A204.1 (cell line): Measurements from ENCODE around the gene SPRYD3.
"Not testable (repeated sequence)": the region's sequence is repeated elsewhere in the genome, so short reads cannot be mapped to it uniquely, and the experiment has no call there.

Experiments
- FAIRE-seq: peaks from 2 replicates; lab custom pipeline; 2012; peaks lifted over from hg19 to GRCh38; lab: Jason Lieb, UNC

The SPRYD3 gene

DNA sequence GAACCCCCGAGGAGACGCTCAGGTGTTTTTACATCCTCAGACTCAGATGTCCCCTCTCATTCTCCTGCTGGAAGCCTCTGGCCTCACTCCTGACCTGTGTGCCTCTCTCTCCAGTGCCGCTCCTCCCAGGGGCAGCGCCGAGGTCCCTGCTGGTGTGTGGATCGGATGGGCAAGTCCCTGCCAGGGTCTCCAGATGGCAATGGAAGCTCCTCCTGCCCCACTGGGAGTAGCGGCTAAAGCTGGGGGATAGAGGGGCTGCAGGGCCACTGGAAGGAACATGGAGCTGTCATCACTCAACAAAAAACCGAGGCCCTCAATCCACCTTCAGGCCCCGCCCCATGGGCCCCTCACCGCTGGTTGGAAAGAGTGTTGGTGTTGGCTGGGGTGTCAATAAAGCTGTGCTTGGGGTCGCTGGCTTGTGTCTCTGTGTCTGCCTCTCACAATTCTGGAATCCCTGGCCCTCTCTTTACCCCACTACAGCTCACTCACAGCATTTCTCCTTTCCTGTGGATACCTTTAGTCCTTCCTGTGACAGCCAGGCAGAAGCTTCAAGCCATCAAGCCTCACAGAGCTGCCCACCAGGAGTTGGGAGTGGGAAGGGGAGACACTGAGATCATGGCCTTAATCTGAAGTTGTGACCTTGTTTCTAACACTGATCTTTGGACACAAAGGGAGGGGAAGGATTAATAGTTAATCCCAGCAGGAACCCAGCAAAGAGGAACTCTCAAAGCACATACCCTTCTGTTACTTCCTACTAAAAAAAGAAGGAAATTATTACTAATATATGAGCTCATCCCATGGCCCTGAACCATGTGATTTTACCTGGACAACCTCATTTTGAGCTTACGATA is 23.0 kb upstream of the SPRYD3 start:
- FAIRE-seq, result no peak

DNA sequence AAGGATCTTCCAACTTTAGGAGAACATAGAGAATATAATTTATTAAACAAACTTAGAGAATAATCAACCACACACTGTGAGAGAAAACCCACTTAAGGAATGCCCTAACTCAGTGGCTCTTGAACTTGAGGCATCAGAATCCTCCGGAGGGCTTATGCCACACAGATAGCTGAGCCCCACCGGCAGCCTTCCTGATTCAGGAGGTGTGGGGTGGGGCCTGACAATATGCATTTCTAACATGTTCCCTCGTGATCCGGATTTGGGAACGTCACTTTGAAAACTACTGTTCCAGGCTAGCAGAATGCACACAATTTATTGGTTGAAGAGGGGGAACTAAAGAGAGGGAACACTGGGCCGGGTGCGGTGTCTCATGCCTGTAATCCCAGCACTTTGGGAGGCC is 22.1 kb upstream of the SPRYD3 start:
- FAIRE-seq, result no peak

DNA sequence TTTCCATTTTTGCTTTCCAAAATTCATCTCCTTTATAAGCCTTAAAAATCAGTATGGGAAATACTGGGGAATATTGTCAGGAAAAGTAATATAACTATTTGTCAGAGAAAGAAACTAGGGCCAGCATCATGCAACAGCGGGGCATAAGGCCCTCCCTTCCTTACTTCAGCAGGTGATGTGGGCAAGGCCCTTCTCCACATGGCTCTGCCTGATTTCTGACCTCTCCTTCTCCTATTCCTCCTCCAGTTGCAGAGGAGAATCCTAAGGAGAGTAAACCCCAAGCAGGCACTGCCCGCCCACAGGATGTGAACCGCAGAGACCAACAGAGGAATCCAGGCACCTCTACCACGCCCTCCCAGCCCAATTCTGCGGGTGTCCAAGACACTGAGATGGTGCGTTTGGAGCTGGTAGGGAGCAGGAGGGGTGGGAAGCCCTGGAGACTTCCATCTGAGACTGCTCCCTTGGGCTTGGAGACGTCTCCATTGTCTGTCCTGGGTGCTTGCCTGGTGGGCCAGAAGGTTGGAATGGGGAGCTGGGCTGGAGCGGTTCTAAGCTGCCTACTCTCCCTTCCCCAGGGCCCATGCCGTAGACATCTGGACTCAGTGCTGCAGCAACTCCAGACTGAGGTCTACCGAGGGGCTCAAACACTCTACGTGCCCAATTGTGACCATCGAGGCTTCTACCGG is 21.4 kb upstream of the SPRYD3 start:
- FAIRE-seq, result no peak

DNA sequence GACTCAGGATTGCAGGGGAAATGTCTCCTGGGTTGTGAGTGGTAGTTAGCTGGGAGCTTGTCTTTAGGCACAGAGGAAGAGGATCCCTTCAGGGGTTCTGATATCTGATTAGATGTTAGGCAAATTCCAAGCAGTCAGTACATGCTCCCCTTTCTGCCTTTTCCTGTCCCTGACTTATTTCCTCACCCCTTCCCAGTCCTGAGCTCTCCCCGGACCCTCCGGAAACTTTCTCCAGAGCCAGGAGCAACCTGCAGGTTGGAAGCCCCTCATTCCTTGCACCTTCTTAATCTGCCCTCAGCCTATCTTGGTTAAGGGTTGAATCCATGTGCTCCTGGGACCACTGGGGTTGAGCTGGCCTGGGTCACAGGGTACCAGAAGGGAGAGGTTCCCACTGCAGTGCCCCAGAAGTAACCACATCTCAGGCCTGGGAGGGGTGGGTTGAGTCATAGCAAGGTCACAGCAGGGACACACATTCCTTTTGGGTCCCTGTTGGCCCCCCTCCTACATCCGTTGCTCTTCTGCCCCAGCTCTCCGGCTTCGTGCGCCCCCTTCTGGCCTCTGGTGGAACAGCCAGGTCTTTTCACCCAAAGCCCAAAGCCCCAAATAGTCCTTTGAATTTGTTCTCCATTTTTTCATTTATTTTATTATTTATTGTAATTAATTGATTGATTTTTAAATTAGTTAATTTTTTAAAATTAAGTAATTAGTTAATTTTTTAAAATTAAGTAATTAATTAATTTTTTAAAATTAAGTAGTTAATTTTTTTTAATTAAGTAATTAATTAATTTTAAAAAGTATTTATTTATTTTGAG is 20.1 kb upstream of the SPRYD3 start:
- peak; percentile 99 for FAIRE-seq

DNA sequence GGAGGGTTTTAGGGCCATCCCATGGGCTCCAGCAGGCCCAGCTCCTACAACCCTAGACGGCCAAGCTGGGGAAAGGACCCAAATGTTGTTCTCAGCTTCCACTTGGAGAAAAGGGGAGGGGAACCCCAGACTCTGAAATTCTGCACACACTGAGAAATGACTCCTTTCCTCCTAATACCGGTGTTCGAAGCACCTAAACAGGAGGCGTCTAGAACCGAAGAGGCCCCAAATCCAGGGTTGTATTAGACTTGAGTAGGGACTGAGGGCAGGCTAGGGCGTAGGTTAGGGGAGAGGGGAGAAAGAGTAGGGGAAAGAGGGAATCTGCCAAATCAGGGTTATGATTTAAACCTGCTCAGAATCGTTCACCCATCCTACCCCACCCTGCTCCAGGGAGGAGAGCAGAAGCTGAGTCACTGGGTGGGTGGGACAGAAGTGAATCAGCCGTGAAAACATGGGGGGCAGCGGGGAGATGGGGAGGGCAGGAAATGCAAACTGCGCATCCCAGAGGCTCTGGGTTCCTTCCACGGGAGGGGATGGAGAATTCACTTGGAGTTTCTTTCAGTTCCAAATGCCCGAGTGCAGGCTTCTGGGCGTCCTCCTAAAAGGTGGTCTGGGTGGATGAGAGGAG is 19.3 kb upstream of the SPRYD3 start:
- FAIRE-seq, result no peak

DNA sequence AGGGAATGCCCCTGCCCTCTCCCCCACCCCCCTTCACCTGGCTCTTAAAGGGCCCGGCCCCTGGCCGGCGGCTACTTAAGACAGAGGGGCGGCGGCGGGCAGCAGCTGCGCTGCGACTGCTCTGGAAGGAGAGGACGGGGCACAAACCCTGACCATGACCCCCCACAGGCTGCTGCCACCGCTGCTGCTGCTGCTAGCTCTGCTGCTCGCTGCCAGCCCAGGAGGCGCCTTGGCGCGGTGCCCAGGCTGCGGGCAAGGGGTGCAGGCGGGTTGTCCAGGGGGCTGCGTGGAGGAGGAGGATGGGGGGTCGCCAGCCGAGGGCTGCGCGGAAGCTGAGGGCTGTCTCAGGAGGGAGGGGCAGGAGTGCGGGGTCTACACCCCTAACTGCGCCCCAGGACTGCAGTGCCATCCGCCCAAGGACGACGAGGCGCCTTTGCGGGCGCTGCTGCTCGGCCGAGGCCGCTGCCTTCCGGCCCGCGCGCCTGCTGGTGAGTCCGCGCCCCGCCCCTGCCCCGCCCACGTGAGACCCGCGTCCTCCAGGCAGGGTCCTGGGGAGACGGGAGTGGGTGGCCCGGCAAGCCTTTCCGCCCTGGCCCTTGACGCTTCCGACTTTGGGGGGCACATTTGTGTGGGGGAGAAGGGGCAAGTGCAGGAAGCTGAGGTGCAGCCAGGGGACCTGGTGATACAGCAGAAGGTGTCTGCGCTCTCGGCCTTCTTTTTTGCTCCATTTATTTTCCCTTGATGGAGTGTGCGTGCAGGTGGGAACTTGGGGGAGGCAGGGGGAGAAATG is 18.6 kb upstream of the SPRYD3 start, which contains the start of gene IGFBP6:
Gene IGFBP6 (plus strand): TSS at position 104 of the 790 bp plus-strand sequence. CDS start 51 bp downstream, at position 155.
- no peak for FAIRE-seq

DNA sequence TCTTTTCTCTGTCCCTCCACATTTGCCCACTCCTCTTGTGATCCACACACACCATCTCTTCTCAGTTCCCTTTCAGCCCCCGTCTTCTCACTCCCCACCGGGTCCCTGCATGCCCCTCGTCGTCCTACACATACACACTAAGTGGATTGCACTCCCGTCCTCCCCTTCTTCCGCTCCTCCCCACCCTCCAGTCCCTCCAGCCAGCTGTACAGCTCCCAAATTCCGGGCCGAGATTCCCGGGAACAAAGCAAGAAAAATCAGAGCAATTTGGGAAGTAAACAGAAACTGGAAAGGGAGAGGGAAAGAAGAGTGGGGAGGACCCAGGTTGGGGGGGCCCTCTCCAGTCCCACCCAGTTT is 18.0 kb upstream of the SPRYD3 start:
- FAIRE-seq, result no peak

DNA sequence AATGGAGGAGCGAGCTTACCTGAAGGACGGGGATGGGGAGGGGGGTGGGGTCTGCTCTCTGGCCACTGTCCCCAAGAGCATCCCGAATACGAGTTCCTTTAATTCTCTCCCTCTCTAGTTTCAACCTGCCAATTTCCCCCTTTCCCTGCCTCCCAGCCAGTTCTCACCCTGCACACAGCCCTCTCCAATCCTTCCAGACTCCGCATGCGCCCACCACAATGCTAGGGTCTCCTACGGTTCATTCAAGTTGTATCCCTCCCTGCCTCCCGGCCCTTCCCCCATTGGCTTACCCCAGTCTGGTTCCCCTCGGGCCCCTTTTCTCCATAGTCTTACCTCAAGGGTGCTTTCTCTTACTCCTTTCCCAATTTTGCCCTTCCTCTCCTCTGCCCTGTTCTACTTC is 17.6 kb upstream of the SPRYD3 start:
- FAIRE-seq, result no peak

DNA sequence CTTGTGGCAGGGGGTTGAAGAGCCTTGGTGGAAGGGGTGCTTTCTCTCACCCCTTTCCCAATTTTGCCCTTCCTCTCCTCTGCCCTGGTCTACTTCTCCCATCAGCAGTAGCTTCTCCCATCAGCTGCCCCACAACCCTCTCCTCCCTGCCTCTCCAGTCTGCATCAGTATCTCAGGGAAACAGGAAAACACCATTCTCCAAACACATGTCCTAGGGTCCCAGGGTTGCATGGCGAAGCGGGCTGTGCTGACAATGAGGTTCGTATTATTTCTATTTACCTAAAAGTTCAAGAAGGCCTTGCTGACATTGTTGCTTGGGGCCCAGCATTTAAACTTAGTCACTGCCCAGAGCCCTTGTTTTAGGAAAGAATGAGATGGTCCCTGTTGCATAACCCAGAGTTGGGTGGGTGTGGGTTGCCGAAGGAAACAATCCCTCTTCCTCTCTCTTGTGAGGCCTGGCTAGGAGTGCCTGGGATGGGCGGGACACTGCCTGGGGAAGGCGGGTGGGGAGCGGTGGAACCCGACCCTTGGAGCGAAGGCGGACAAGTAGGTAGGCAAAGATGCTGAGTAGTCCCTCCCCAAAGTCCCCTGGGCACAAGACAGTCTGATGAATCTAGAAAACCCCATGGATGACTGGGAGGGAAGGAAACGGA is 17.0 kb upstream of the SPRYD3 start:
- no peak for FAIRE-seq

DNA sequence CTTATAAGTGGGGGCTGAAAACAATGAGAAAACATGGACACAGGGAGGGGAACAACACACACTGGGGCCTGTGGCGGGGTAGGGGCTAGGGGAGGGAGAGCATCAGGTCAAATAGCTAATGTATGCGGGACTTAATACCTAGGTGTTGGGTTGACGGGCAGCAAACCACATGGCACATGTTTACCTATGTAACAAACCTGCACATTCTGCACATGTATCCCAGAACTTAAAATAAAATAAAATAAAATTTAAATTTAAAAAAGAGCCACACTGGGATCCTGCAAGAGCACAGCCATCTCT is 16.4 kb upstream of the SPRYD3 start:
- not testable (repeated sequence) for FAIRE-seq

DNA sequence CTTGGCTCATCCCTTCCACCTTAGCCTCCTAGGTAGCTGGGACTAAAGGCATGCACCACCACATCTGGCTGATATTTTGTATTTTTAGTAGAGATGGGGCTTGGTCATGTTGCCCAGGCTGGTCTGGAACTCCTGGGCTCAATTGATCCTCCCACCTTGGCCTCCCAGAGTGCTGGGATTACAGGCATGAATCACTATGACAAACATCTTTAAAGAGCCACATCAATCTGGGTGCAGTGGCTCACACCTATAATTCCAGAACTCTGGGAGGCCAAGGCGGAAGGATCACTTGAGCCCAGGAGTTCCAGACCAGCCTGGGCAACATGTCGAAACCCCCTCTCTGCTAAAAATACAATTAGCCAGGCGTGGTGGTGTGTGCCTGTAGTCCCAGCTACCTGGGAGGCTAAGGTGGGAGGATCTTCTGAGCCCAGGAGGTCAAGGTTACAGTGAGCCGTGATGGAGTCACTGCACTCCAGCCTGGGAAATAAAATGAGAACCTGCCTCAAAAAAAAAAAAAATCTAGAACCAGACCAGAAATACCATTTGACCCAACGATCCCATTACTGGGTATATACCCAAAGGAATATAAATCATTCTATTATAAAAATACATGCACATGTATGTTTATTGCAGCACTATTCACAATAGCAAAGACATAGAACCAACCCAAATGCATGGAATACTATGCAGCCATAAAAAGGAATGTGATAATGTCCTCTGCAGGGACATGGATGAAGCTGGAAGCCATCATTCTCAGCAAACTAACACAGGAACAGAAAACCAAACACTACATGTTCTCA is 15.8 kb upstream of the SPRYD3 start:
- not testable (repeated sequence) for FAIRE-seq

DNA sequence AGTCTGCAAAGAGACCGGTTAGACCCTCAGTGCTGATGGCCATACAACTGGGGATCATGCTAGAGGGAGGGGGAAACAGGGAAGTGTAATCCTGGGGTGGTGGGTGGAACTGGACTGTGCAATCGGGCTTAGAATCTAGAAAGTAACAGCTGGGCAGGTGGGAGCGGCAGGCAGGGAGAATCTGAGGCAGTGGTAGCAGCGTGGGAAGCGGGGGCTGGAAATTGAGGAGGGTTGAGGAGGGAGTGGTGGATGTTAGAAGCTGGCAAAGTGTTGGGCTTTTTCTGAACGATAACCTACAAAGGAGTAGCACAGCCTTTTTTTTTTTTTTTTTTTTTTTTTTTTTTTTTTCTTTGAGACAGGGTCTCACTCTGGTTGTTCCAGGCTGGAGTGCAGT is 15.2 kb upstream of the SPRYD3 start:
- no peak for FAIRE-seq

DNA sequence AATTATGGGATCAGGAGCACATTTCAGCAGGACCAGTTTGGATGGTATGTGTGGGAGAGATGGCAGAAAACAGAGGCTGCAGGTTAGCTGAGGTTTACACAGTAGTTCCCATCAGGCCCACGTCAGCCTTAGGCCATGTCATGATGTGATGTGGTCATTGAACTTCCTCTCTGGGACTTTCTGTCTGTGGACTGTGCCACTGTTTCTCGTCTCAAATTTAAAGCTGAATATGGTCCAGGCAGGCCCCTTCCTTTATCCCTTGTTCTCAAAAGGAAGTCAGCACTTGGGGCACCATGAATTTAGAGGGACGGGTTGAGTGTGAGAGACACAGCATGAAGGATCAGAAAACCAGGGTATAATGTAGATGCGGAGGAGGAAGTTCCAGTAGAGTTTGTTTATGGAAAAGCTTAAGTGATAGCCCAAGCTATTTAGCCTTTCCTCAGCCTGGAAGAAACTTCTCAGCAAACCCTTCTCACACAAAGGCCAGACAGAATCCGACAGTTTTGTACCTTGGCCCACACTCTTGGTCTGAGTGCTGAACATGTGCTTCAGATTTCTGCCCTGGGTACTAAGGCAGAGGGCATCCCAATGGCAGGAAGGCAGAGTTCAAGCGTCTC is 14.7 kb upstream of the SPRYD3 start:
- no peak for FAIRE-seq

DNA sequence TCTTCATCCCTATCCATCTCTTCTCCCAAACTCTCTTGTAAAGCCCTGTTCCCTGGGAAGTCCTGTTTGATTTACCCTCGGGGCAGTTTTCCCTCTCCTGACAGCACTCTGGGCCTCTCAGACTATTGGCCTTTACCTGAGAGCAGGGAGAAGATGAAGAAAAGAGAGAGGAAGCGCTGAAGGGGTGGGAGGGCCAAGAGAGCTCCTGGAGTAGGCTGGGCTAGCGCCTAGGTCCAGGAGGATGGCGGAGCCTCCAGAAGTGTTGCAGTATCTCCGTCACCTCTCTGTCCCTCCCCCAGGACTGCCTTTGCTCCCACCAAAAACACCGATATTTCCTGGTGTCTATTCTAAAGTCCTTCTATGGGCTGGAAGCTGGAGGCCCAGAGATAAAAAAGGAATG is 12.6 kb upstream of the SPRYD3 start:
- FAIRE-seq, result no peak

DNA sequence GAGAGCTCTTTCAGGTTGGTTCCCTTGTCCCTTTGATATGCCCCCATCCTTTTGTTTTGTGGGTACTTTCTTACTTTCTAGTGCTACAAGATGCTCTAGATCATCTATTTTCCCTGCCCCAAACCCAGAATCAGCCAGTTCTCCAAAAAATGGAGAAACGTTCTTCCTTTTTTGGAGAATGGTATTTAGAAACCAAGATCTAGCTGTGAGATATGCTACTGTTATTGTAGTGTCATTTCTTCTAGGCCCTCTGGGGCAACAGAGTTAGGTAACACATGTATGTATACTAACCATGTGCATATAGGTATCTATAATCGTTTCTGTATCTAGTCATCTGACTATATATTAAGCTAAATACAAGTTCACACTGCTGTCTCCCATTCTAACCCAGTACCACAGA is 11.4 kb upstream of the SPRYD3 start:
- FAIRE-seq, result no peak

DNA sequence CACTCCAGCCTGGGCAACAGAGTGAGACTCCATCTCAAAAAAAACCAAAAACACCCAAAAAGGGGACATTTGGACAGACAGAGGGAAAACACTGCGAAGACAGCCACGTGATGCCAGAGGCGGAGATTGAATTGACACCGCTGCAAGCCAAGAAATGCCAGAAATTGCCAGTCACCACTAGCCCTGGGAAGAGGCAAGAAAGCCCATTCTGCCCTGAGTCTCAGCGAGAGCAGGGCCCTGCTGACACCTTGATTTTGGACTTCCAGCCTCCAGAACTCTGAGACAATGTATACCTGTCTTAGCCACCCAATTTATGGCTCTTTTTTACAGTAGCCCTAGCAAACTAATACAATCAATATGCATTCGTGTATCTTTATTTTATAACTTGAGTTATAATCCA is 10.9 kb upstream of the SPRYD3 start:
- FAIRE-seq, result no peak

DNA sequence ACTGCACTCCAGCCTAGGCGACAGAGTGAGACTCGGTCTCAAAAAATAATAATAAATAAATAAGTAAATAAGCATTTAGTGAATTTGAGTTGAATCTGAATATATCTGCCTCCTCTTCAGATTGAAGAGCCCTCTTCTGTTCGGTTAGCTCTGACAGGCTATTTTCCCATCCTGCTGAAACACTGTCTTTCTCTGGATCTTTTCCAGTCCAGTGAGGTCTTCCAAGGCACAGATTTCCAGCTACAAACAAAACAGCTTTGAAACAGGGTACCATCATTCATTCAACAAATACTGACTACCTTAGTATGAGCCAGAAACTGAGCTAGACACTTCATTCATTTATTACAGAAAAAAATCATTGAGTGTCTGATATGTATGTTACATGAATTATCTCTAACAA is 7.2 kb upstream of the SPRYD3 start:
- FAIRE-seq, result no peak

DNA sequence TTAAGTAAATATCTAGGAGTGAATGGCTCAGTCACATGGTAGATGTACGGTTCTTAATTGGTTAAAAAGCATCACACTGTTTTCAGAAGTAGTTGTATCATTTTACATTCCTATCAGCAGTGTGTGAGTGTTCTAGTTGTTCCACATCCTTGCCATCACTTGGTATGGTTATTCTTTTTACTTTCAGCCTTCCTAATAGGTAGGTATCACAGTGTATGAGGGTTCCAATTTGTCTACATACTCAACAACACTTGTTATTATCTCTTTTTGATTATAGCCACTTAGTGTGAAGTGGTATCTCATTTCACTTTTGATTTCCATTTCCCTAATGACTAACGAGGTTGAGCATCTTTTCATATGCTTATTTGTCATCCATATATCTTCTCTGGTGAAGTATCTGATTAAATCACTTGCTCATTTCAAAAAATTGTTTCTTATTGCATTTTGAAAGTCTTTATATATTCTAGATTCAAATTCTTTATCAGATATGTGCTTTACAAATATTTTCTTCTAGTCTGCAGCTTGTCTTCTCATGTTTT is 3.5 kb upstream of the SPRYD3 start:
- no peak for FAIRE-seq

DNA sequence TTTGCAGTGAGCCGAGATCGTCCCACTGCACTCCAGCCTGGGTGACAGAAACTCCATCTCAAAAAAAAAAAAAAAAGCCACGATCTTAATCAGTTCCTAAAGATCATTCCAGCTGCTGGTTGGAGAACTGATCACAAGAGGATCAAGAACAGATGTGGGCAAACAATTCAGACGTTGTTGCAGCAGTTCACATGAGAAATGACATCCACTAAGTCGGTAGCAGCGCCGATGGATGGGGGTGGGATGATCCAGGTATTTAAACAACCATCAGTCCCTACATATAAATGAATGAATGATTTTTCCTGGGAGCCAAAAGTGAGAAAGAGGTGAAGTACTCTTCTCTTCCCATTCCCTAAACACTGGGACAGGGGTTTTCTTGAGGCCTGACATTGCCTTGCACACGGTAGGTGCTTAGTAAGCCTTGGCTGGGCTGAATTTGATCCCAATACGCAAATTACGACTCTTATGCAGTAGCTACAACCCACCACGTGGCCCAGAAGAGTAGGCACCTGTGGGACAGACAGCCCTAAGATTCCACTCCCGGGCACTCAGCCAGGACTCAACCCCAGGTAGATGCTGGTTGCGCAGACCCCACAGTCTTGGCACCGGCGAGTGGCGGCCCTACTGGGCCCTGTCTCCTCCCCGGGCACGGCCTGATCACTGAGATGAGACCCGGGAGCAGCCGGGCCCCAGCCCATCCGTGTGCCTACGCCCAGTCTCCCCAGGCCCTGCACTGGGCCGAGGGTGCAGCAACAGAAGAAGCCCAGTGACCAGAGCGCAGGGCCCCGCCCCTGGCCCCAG is 565 bp downstream of the SPRYD3 start:
- no peak for FAIRE-seq
